ENCODE results near the gene LAD1. TPM values are rescaled to one million over a fixed set of nuclear protein-coding genes. Genes with fewer than 3 reads are reported as not detected.
A peak's percentile ranks its signal among the peaks of the same experiment; 100 is the strongest.

The LAD1 gene
- total RNA-seq, 3 donors from 2014 or later: 13.1 to 18.0 TPM; not detected in 1

- TF ChIP-seq POLR2A (IDR thresholded peaks at IDR 0.05) (no peak), POLR2AphosphoS5 (IDR thresholded peaks at IDR 0.05) (no peak)
- TF ChIP-seq, protein P1, sequence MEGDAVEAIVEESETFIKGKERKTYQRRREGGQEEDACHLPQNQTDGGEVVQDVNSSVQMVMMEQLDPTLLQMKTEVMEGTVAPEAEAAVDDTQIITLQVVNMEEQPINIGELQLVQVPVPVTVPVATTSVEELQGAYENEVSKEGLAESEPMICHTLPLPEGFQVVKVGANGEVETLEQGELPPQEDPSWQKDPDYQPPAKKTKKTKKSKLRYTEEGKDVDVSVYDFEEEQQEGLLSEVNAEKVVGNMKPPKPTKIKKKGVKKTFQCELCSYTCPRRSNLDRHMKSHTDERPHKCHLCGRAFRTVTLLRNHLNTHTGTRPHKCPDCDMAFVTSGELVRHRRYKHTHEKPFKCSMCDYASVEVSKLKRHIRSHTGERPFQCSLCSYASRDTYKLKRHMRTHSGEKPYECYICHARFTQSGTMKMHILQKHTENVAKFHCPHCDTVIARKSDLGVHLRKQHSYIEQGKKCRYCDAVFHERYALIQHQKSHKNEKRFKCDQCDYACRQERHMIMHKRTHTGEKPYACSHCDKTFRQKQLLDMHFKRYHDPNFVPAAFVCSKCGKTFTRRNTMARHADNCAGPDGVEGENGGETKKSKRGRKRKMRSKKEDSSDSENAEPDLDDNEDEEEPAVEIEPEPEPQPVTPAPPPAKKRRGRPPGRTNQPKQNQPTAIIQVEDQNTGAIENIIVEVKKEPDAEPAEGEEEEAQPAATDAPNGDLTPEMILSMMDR (IDR thresholded peaks at IDR 0.05): no peak
- no peaks in the 10 kb centered on the region for H3K4me1 ChIP-seq
- no peaks in the 10 kb centered on the region for H3K36me3 ChIP-seq
- intact Hi-C loops (cut with DNase I; ENCODE audit: low total_unique reads): no loop called here
- no peak overlapping the region for H3K27ac ChIP-seq
- H3K9me3 ChIP-seq: no peaks in the 10 kb centered on the region
- no peak overlapping the region for H3K4me3 ChIP-seq
- no peak for DNase-seq (ENCODE audit: low spot score in 2 of 2)
- H3K27me3 ChIP-seq: no peaks in the 10 kb centered on the region
Observed at GRCh38 chr1:201351617-201352016, 47.5 kb downstream of the LAD1 start.

- TF ChIP-seq POLR2AphosphoS5 (IDR thresholded peaks at IDR 0.05) (no peak), POLR2A (IDR thresholded peaks at IDR 0.05) (no peak)
- TF ChIP-seq, protein P1 (IDR thresholded peaks at IDR 0.05): no peak
- Histone ChIP-seq H3K27me3 (no peaks in the 10 kb centered on the region), H3K9me3 (no peaks in the 10 kb centered on the region), H3K36me3 (no peaks in the 10 kb centered on the region), H3K4me3 (no peak overlapping the region), H3K27ac (no peak overlapping the region), H3K4me1 (no peaks in the 10 kb centered on the region)
- intact Hi-C loops (cut with DNase I; ENCODE audit: low total_unique reads): no loop called here
- DNase-seq (ENCODE audit: low spot score in 2 of 2): no peak
Observed at GRCh38 chr1:201350884-201351283, 48.2 kb downstream of the LAD1 start.

GRCh38 chr1:201350361-201350725, 48.8 kb downstream of the LAD1 start:
- H3K27ac ChIP-seq: no peak overlapping the region
- H3K4me3 ChIP-seq: no peak overlapping the region
- H3K4me1 ChIP-seq: no peaks in the 10 kb centered on the region
- TF ChIP-seq POLR2AphosphoS5 (IDR thresholded peaks at IDR 0.05): no peak
- TF ChIP-seq POLR2A (IDR thresholded peaks at IDR 0.05): no peak
- TF ChIP-seq, protein P1 (IDR thresholded peaks at IDR 0.05): no peak
- H3K36me3 ChIP-seq: no peaks in the 10 kb centered on the region
- H3K27me3 ChIP-seq: no peaks in the 10 kb centered on the region
- DNase-seq (ENCODE audit: low spot score in 2 of 2): no peak
- intact Hi-C loops (cut with DNase I; ENCODE audit: low total_unique reads): no loop called here
- H3K9me3 ChIP-seq: no peaks in the 10 kb centered on the region

GRCh38 chr1:201349092-201349491, 50.0 kb downstream of the LAD1 start:
- H3K4me1 ChIP-seq: no peaks in the 10 kb centered on the region
- H3K27ac ChIP-seq: no peak overlapping the region
- intact Hi-C loops (cut with DNase I; ENCODE audit: low total_unique reads): no loop called here
- TF ChIP-seq POLR2A (IDR thresholded peaks at IDR 0.05): no peak
- TF ChIP-seq, protein P1 (IDR thresholded peaks at IDR 0.05): no peak
- TF ChIP-seq POLR2AphosphoS5 (IDR thresholded peaks at IDR 0.05): no peak
- no peaks in the 10 kb centered on the region for H3K9me3 ChIP-seq
- no peak overlapping the region for H3K4me3 ChIP-seq
- no peak for DNase-seq (ENCODE audit: low spot score in 2 of 2)
- H3K36me3 ChIP-seq: no peaks in the 10 kb centered on the region
- no peaks in the 10 kb centered on the region for H3K27me3 ChIP-seq

GRCh38 chr1:201348211-201348566, 50.9 kb downstream of the LAD1 start:
- H3K4me3 ChIP-seq: no peak overlapping the region
- H3K4me1 ChIP-seq: no peaks in the 10 kb centered on the region
- H3K9me3 ChIP-seq: no peaks in the 10 kb centered on the region
- no peak for DNase-seq (ENCODE audit: low spot score in 2 of 2)
- no peaks in the 10 kb centered on the region for H3K27me3 ChIP-seq
- intact Hi-C loops (cut with DNase I; ENCODE audit: low total_unique reads): no loop called here
- H3K36me3 ChIP-seq: no peaks in the 10 kb centered on the region
- no peak overlapping the region for H3K27ac ChIP-seq
- TF ChIP-seq POLR2AphosphoS5 (IDR thresholded peaks at IDR 0.05) (no peak), POLR2A (IDR thresholded peaks at IDR 0.05) (no peak)
- TF ChIP-seq, protein P1 (IDR thresholded peaks at IDR 0.05): peak in 2 of 3 donors; percentile 48 to 49

All from breast epithelium (tissue), 4 donors.